GM12891 (cell line): ENCODE data around the gene MAP7D1.

Experiments used
- PAX5 ChIP-seq: IDR thresholded peaks from 2 replicates; pipeline ENCODE4 v1.6.1; 2011; ENCODE audit warnings: low read length, moderate library complexity, mild to moderate bottlenecking; ENCODE audit not compliant: insufficient read depth, severe bottlenecking
- POLR2A ChIP-seq: IDR thresholded peaks from 2 replicates; pipeline ENCODE4 v1.6.1; 2011; ENCODE audit warnings: low read depth, low read length, control low read depth
- POLR2AphosphoS5 ChIP-seq: IDR thresholded peaks from 2 replicates; pipeline ENCODE4 v1.6.1; 2011; ENCODE audit warnings: low read depth, low read length, control low read depth
- POU2F2 ChIP-seq: IDR thresholded peaks from 2 replicates; pipeline ENCODE4 v1.6.1; 2011; ENCODE audit warnings: low read depth, mild to moderate bottlenecking, control low read depth, low read length, moderate library complexity
- SPI1 ChIP-seq: IDR thresholded peaks from 2 replicates; pipeline ENCODE4 v1.6.1; 2011; ENCODE audit warnings: low read depth, low read length, control low read depth
- TAF1 ChIP-seq: IDR thresholded peaks from 2 replicates; pipeline ENCODE4 v1.6.1; 2011; ENCODE audit warnings: low read depth, low read length, control low read depth

DNA sequence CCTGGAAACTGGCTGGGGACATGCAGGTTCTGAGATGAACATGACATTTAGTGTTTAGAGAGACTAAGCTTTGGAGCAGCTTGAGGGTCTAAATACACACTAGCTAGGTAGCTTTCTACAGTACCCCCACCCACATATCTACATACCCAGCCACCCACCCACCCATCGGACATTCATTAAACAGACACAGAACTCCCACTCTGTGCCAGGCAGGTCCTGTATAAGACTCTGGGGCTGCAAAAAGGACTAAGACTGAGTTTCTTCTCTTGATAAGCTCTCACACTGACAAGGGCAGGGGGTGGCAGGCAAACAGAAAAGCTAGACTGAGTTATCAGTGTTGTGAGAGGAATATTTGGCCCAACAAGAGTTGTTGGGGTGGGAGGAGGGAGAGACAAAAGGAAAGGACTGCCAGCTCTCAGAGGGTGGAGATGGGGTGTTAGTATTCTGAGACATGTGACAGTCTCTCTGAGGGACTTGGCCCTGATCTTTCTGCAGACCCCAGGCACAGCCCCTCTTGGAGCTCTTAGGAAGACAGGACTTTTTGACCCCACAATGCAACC, 6.8 kb downstream of the MAP7D1 start:
- TF ChIP-seq POLR2A (no peak), POLR2AphosphoS5 (no peak), TAF1 (no peak), PAX5 (no peak), SPI1 (no peak), POU2F2 (no peak)
